Suprapubic skin (tissue), 4 donors: ENCODE measurements around the gene ZNF282. TPM values are rescaled to one million over a fixed set of nuclear protein-coding genes. Genes with fewer than 3 reads are reported as not detected.
"Not testable (repeated sequence)": the region's sequence is repeated elsewhere in the genome, so short reads cannot be mapped to it uniquely, and the experiment has no call there.

Experiments used
- DNase-seq, 2 donors: peaks; one replicate each; pipeline ENCODE4 v3.0.0-alpha.2; 2019; ENCODE audit warnings: low spot score in 2 of 2
- H3K27ac ChIP-seq: fragments of 200-600 bp; sonication (generic); one replicate; pipeline ENCODE4 v1.5.1; 2019
- H3K27me3 ChIP-seq: fragments of 200-600 bp; sonication (generic); one replicate; pipeline ENCODE4 v1.5.1; 2019
- H3K36me3 ChIP-seq: fragments of 200-600 bp; sonication (generic); one replicate; pipeline ENCODE4 v1.5.1; 2019
- H3K4me1 ChIP-seq: fragments of 200-600 bp; sonication (generic); one replicate; pipeline ENCODE4 v1.5.1; 2019
- H3K4me3 ChIP-seq: fragments of 200-600 bp; sonication (generic); one replicate; pipeline ENCODE4 v1.5.1; 2019; ENCODE audit warnings: mild to moderate bottlenecking
- H3K9me3 ChIP-seq: fragments of 200-600 bp; sonication (generic); one replicate; pipeline ENCODE4 v1.5.1; 2019
- EP300 ChIP-seq: sonication (generic); formaldehyde crosslinking; IDR thresholded peaks from one replicate; pipeline ENCODE4 v1.6.1; 2017; ENCODE audit warnings: antibody characterized with exemption
- POLR2A ChIP-seq, 2 donors: fragments of 450-650 bp; IDR thresholded peaks; one replicate each; pipeline ENCODE4 v1.6.1; 2017; ENCODE audit warnings: antibody characterized with exemption in 2 of 2, mild to moderate bottlenecking in 2 of 2, moderate library complexity in 2 of 2
- POLR2AphosphoS5 ChIP-seq, 3 donors: sonication (generic); formaldehyde crosslinking; IDR thresholded peaks; one replicate each; pipeline ENCODE4 v1.6.1; 2017; ENCODE audit warnings: antibody characterized with exemption in 3 of 3
- WGBS: methylation state at CpG from one replicate; pipeline ENCODE4 v1.1.5; 2018; 5-methylcytosine and 5-hydroxymethylcytosine counted together
- total RNA-seq, 4 donors: library from RNA; depleted of rRNA; stranded (reverse); fragments of >200 nt; gene quantifications; one replicate each; pipeline ENCODE4 v1.1.0, GENCODE V29; 2016
- TF ChIP-seq, protein P1 (sequence below), 2 donors: fragments of 200-600 bp in 1 of 2; fragments of 450-650 bp in 1 of 2; sonication (generic) in 1 of 2; IDR thresholded peaks; one replicate each; pipeline ENCODE4 v1.5.1; 2016 to 2019; ENCODE audit warnings: antibody characterized with exemption in 2 of 2, mild to moderate bottlenecking in 1 of 2, moderate library complexity in 1 of 2

The ZNF282 gene
- total RNA-seq, 4 donors from 2014 or later, result 20.6 to 47.5 (median 29.8) TPM

GRCh38 chr7:149261316-149261828 is 66.0 kb downstream of the ZNF282 start:
- Histone ChIP-seq H3K27ac (peak overlapping the region; percentile 96), H3K27me3 (no peaks in the 10 kb centered on the region), H3K9me3 (no peaks in the 10 kb centered on the region), H3K36me3 (peaks cover 14% of the 10 kb centered on the region), H3K4me3 (peak overlapping the region; percentile 63), H3K4me1 (peaks cover 29% of the 10 kb centered on the region)
- WGBS, result 2% methylated on average over 16 of the region's 16 CpGs
- no peak for DNase-seq
- TF ChIP-seq, protein P1, sequence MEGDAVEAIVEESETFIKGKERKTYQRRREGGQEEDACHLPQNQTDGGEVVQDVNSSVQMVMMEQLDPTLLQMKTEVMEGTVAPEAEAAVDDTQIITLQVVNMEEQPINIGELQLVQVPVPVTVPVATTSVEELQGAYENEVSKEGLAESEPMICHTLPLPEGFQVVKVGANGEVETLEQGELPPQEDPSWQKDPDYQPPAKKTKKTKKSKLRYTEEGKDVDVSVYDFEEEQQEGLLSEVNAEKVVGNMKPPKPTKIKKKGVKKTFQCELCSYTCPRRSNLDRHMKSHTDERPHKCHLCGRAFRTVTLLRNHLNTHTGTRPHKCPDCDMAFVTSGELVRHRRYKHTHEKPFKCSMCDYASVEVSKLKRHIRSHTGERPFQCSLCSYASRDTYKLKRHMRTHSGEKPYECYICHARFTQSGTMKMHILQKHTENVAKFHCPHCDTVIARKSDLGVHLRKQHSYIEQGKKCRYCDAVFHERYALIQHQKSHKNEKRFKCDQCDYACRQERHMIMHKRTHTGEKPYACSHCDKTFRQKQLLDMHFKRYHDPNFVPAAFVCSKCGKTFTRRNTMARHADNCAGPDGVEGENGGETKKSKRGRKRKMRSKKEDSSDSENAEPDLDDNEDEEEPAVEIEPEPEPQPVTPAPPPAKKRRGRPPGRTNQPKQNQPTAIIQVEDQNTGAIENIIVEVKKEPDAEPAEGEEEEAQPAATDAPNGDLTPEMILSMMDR (IDR thresholded peaks at IDR 0.05), result no peak
- TF ChIP-seq POLR2A (IDR thresholded peaks at IDR 0.05) (no peak), POLR2AphosphoS5 (IDR thresholded peaks at IDR 0.05) (no peak), EP300 (no peak)

- DNase-seq, result peak; percentile 91 to 93
- under 1% methylated on average over 17 of the region's 115 CpGs for WGBS
Measured at GRCh38 chr7:149261829-149262617, 66.7 kb downstream of the ZNF282 start, which contains the start of gene ZNF783. TSS of gene ZNF783 (plus strand) at chr7:149262196. CDS start at chr7:149262334, 138 bp downstream.

DNA sequence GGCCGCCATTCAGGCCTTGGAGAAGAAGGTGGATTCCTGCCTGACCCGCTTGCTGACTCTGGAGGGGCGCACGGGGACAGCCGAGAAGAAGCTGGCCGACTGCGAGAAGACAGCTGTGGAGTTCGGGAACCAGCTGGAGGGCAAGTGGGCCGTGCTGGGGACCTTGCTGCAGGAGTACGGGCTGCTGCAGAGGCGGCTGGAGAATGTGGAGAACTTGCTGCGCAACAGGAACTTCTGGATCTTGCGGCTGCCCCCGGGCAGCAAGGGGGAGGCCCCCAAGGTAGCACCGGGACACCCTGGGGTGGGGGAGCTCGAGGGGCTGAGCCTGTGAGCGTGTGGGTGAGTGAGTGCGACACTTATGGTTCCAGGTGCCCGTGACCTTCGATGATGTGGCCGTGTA is 71.1 kb downstream of the ZNF282 start:
- H3K9me3 ChIP-seq, result no peaks in the 10 kb centered on the region
- 91% methylated on average over 21 of the region's 21 CpGs for WGBS
- H3K4me3 ChIP-seq, result no peak overlapping the region
- TF ChIP-seq EP300, result no peak
- no peak for TF ChIP-seq POLR2A (IDR thresholded peaks at IDR 0.05)
- TF ChIP-seq, protein P1 (IDR thresholded peaks at IDR 0.05), result no peak
- TF ChIP-seq POLR2AphosphoS5 (IDR thresholded peaks at IDR 0.05), result no peak
- H3K36me3 ChIP-seq, result peaks cover 61% of the 10 kb centered on the region
- peaks cover 22% of the 10 kb centered on the region for H3K4me1 ChIP-seq
- H3K27ac ChIP-seq, result no peak overlapping the region
- peak in 1 of 2 donors; percentile 55 for DNase-seq
- no peaks in the 10 kb centered on the region for H3K27me3 ChIP-seq

More at GRCh38 chr7:149261829-149262617, 66.7 kb downstream of the ZNF282 start, which contains the start of gene ZNF783:
- TF ChIP-seq EP300, result no peak
- no peak for TF ChIP-seq POLR2A (IDR thresholded peaks at IDR 0.05)
- TF ChIP-seq, protein P1 (IDR thresholded peaks at IDR 0.05), result peak; percentile 79 to 96
- TF ChIP-seq POLR2AphosphoS5 (IDR thresholded peaks at IDR 0.05), result peak in 1 of 3 donors; percentile 59
- peak within 1 kb of the TSS; percentile 96 for H3K27ac ChIP-seq
- peak within 1 kb of the TSS; percentile 63 for H3K4me3 ChIP-seq
- H3K9me3 ChIP-seq, result no peaks in the 10 kb centered on the region
- peaks cover 29% of the 10 kb centered on the region for H3K4me1 ChIP-seq
- H3K27me3 ChIP-seq, result no peaks in the 10 kb centered on the region
- H3K36me3 ChIP-seq, result peaks cover 21% of the 10 kb centered on the region

- Histone ChIP-seq H3K4me3 (no peak overlapping the region), H3K36me3 (peaks cover 72% of the 10 kb centered on the region), H3K9me3 (no peaks in the 10 kb centered on the region), H3K4me1 (peaks cover 11% of the 10 kb centered on the region), H3K27ac (no peak overlapping the region), H3K27me3 (no peaks in the 10 kb centered on the region)
- no peak for TF ChIP-seq EP300
- TF ChIP-seq, protein P1 (IDR thresholded peaks at IDR 0.05), result no peak
- no peak for TF ChIP-seq POLR2AphosphoS5 (IDR thresholded peaks at IDR 0.05)
- TF ChIP-seq POLR2A (IDR thresholded peaks at IDR 0.05), result no peak
- WGBS, result 96% methylated on average over 8 of the region's 8 CpGs
- DNase-seq, result peak in 1 of 2 donors; percentile 35
Measured at GRCh38 chr7:149267733-149268132, 72.4 kb downstream of the ZNF282 start.

- not testable (repeated sequence) for H3K27me3 ChIP-seq, H3K4me3 ChIP-seq, H3K27ac ChIP-seq, H3K4me1 ChIP-seq, DNase-seq, H3K9me3 ChIP-seq
- H3K36me3 ChIP-seq, result peaks cover 73% of the 10 kb centered on the region
- 92% methylated on average over 8 of the region's 8 CpGs for WGBS
Measured at GRCh38 chr7:149274424-149274823, 79.1 kb downstream of the ZNF282 start.

Other genes with a start within 250 kb of the ZNF282 start
- gene PDIA4, start 167.0 kb upstream of the ZNF282 start, total RNA-seq, result 10 to 100 TPM; 48.6 to 61.8 (median 57.4) TPM
- gene ZNF786, start 104.8 kb upstream of the ZNF282 start, total RNA-seq, result 10 to 100 TPM in 2 of 4 donors, 1 to 10 TPM in 2; 6.8 to 11.8 (median 10.3) TPM
- gene ZNF425, start 69.2 kb upstream of the ZNF282 start, total RNA-seq, result 1 to 10 TPM; 2.6 to 5.9 (median 3.7) TPM
- gene ZNF398, start 48.1 kb upstream of the ZNF282 start, total RNA-seq, result 10 to 100 TPM; 25.7 to 50.4 (median 33.9) TPM
- 10 to 100 TPM in 2 of 4 donors, 1 to 10 TPM in 2; 7.1 to 17.9 (median 9.9) TPM for gene ZNF212, start 44.1 kb downstream of the ZNF282 start, total RNA-seq
- 10 to 100 TPM in 3 of 4 donors, 1 to 10 TPM in 1; 9.9 to 20.8 (median 14.4) TPM for gene ZNF783, start 66.7 kb downstream of the ZNF282 start, total RNA-seq